GM23248 (cell line): Measurements from ENCODE around the gene DUSP16. TPM values are rescaled to one million over a fixed set of nuclear protein-coding genes. Genes with fewer than 3 reads are reported as not detected.

ENCODE experiments used
- DNase-seq: peaks from one replicate; pipeline ENCODE4 v3.0.0-alpha.2; 2015
- H2AFZ ChIP-seq: fragments of 200-600 bp; sonication (generic); 2 replicates; pipeline ENCODE4 v1.6.1; 2016; ENCODE audit warnings: antibody characterized with exemption
- H3F3A ChIP-seq: fragments of 200-600 bp; sonication (generic); 2 replicates; pipeline ENCODE4 v1.6.1; 2016; ENCODE audit warnings: mild to moderate bottlenecking, antibody characterized with exemption, mixed run types; ENCODE audit not compliant: insufficient read depth
- H3K27ac ChIP-seq: fragments of 200-600 bp; sonication (generic); 2 replicates; pipeline ENCODE4 v1.5.1; 2016; ENCODE audit warnings: mild to moderate bottlenecking
- H3K27me3 ChIP-seq: fragments of 200-600 bp; sonication (generic); replicated peaks from 2 replicates; pipeline ENCODE4 v1.6.1; 2016; ENCODE audit warnings: mild to moderate bottlenecking; ENCODE audit not compliant: insufficient read depth
- H3K36me3 ChIP-seq: fragments of 200-600 bp; sonication (generic); 2 replicates; pipeline ENCODE4 v1.6.1; 2016; ENCODE audit warnings: low read depth, mild to moderate bottlenecking
- H3K4me1 ChIP-seq: fragments of 200-600 bp; sonication (generic); 2 replicates; pipeline ENCODE4 v1.6.1; 2016; ENCODE audit warnings: mild to moderate bottlenecking; ENCODE audit not compliant: insufficient read depth
- H3K4me2 ChIP-seq: fragments of 200-600 bp; sonication (generic); one replicate; pipeline ENCODE4 v1.6.1; 2016; ENCODE audit warnings: mild to moderate bottlenecking; ENCODE audit not compliant: unreplicated experiment
- H3K4me3 ChIP-seq: fragments of 200-600 bp; sonication (generic); 2 replicates; pipeline ENCODE4 v1.5.1; 2016; ENCODE audit warnings: mild to moderate bottlenecking
- H3K79me2 ChIP-seq: fragments of 200-600 bp; sonication (generic); 2 replicates; pipeline ENCODE4 v1.6.1; 2016; ENCODE audit warnings: mild to moderate bottlenecking; ENCODE audit not compliant: insufficient read depth
- H3K9ac ChIP-seq: fragments of 200-600 bp; sonication (generic); 2 replicates; pipeline ENCODE4 v1.6.1; 2016; ENCODE audit warnings: mild to moderate bottlenecking
- H3K9me2 ChIP-seq: fragments of 200-600 bp; sonication (generic); 2 replicates; pipeline ENCODE4 v1.6.1; 2016; ENCODE audit warnings: mixed run types, mild to moderate bottlenecking, moderate library complexity; ENCODE audit not compliant: insufficient read depth
- H3K9me3 ChIP-seq: fragments of 200-600 bp; sonication (generic); one replicate; pipeline ENCODE4 v1.6.1; 2017; ENCODE audit warnings: low read depth
- H4K20me1 ChIP-seq: fragments of 200-600 bp; sonication (generic); 2 replicates; pipeline ENCODE4 v1.6.0; 2016; ENCODE audit not compliant: insufficient read depth
- EZH2 ChIP-seq: fragments of 200-600 bp; sonication (generic); IDR thresholded peaks from 2 replicates; pipeline ENCODE4 v1.6.1; 2018; ENCODE audit warnings: antibody characterized with exemption, mild to moderate bottlenecking; ENCODE audit not compliant: insufficient read depth, poor library complexity, severe bottlenecking
- EZH2phosphoT487 ChIP-seq: fragments of 200-600 bp; sonication (generic); IDR thresholded peaks from 2 replicates; pipeline ENCODE4 v1.6.1; 2018; ENCODE audit warnings: antibody characterized with exemption, moderate library complexity, mild to moderate bottlenecking, low read depth; ENCODE audit not compliant: insufficient read depth
- WGBS, 2 experiments: methylation state at CpG; one replicate each; pipeline ENCODE4 v1.1.6; 2015 to 2017; ENCODE audit warnings: low lambda C conversion rate in 2 of 2, low coverage in 1 of 2; ENCODE audit errors: missing lambda C conversion rate in 2 of 2; 5-methylcytosine and 5-hydroxymethylcytosine counted together
- in situ Hi-C: fragments of 300-500 bp; cut with MboI; formaldehyde crosslinking; loops from 2 replicates; pipeline ENCODE4 v1.15.0; 2020
- polyA plus RNA-seq: library from polyadenylated mRNA; unstranded; fragments of >200 nt; fragmentation: Nextera tagmentation; extraction: Ambion mirVana; gene quantifications from 2 replicates; pipeline ENCODE4 v1.2.1, GENCODE V29; 2016
- total RNA-seq: library from RNA; depleted of rRNA; stranded (reverse); fragments of >200 nt; shearing (Covaris generic); gene quantifications from 2 replicates; pipeline ENCODE4 v1.2.3, GENCODE V29; 2014

The DUSP16 gene
- total and polyA plus RNA-seq, 2 experiments from 2014 or later, result 1.1 to 2.8 TPM

DNA sequence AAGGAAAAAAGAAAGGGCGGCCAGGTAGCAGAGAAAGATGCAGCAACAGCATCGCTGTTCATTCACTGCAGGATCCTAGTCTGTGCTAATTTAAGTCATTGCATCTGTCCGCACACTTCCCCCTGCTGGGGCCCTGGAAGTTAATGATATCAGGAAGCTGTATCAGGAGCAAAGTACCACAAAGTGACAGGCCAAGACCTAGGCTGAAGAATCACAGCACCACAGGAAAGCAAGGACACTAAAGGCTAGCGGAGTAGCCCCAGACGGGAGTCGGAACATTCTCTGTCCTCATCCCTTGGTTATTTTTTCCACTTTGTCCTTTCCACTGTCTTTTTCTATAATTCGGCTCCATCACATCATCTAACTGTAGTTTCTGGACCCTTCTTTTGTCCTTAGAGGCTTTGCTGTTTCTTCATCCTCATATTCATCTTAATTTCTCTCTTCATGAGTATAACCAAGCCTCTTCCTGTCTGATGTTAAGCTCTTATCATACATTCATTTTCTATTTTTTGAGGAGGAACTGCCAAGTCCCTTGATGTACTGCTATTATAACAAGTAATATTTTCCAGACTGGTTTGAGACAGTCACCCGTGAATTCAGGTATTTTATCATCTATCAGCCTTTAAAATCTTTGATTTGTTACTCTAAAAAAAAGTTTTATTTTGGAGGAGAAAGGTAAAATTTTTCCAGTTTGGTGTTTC lies 28.3 kb downstream of the DUSP16 start:
- H2AFZ ChIP-seq, result no peak overlapping the region
- no peak overlapping the region for H3K27ac ChIP-seq
- in situ Hi-C loops, result no loop called here
- H3K27me3 ChIP-seq, result no peaks in the 10 kb centered on the region
- DNase-seq, result no peak
- no peaks in the 10 kb centered on the region for H4K20me1 ChIP-seq
- no peaks in the 10 kb centered on the region for H3K4me1 ChIP-seq
- H3K9me3 ChIP-seq, result no peaks in the 10 kb centered on the region
- no peaks in the 10 kb centered on the region for H3K9me2 ChIP-seq
- H3K4me3 ChIP-seq, result no peak overlapping the region
- WGBS, 2 experiments, result 95 to 96% methylated on average over 8 of the region's 8 CpGs
- no peaks in the 10 kb centered on the region for H3K36me3 ChIP-seq
- no peak overlapping the region for H3K9ac ChIP-seq
- TF ChIP-seq EZH2, result no peak
- TF ChIP-seq EZH2phosphoT487, result no peak
- no peaks in the 10 kb centered on the region for H3K79me2 ChIP-seq
- no peaks in the 10 kb centered on the region for H3F3A ChIP-seq
- H3K4me2 ChIP-seq, result no peak overlapping the region

DNA sequence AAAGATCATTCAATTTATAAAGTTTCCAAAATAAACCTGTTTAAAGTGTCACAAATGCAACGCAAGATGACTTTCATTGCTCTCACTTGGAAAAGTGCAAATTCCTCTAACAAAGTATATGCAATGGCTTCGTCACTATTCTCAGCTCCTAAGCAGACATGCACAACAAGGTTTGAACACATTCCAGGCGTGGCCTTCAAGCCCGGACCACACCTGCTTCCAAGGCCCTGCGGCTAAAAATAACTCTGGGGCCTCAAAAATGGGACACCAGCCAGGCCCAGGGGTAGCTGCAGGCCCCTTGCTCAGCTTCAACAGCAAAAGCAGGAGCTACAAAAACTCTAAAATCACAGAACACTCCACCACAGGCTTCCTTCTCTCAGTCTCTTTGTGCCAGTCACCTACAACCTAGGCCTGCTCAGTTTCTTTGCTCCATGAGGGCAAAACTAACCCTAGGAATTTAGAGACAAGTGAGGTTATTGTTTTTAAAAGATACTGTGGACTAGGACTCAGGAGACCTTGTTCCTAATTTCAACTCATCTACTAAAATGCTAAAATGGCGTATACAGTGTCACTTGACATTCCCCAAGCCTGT lies 29.3 kb downstream of the DUSP16 start:
- Histone ChIP-seq H3K27ac (no peak overlapping the region), H3K9me3 (no peaks in the 10 kb centered on the region)

DNA sequence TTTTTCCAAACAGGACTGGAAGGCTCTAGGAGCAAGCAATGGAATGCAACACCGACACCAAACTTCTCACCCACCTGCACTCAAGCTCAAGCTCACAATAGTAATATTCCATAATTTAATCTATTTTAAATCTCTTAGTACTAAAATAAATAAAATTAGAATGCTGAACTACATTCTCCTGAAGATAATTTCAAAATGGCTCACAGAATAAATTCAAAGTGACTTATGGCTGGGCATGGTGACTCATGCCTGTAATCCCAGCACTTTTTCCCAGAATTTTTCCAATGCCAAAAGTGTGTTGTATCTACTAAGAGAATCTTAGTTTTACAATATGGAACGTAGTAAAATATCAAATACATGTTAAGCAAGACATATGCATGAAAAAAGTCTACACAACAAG lies 31.5 kb downstream of the DUSP16 start:
- Histone ChIP-seq H3K9me2 (no peaks in the 10 kb centered on the region), H3K27me3 (no peaks in the 10 kb centered on the region), H3F3A (no peaks in the 10 kb centered on the region), H3K36me3 (no peaks in the 10 kb centered on the region), H3K4me1 (no peaks in the 10 kb centered on the region), H3K9ac (no peak overlapping the region), H4K20me1 (no peaks in the 10 kb centered on the region), H3K79me2 (no peaks in the 10 kb centered on the region), H3K9me3 (no peaks in the 10 kb centered on the region), H3K27ac (no peak overlapping the region), H3K4me2 (no peak overlapping the region), H2AFZ (no peak overlapping the region), H3K4me3 (no peak overlapping the region)
- WGBS, 2 experiments, result 73 to 76% methylated on average over 2 of the region's 2 CpGs
- TF ChIP-seq EZH2 (no peak), EZH2phosphoT487 (no peak)
- in situ Hi-C loops, result no loop called here
- no peak for DNase-seq

More for the DNA sequence above, 29.3 kb downstream of the DUSP16 start:
- in situ Hi-C loops, result no loop called here
- Histone ChIP-seq H3K9me2 (no peaks in the 10 kb centered on the region), H3K79me2 (no peaks in the 10 kb centered on the region), H4K20me1 (no peaks in the 10 kb centered on the region), H3K36me3 (no peaks in the 10 kb centered on the region), H3F3A (no peaks in the 10 kb centered on the region), H3K9ac (no peak overlapping the region), H3K4me3 (no peak overlapping the region), H2AFZ (no peak overlapping the region), H3K27me3 (no peaks in the 10 kb centered on the region), H3K4me1 (no peaks in the 10 kb centered on the region), H3K4me2 (no peak overlapping the region)
- WGBS, 2 experiments, result 80 to 85% methylated on average over 6 of the region's 6 CpGs
- no peak for TF ChIP-seq EZH2phosphoT487
- no peak for TF ChIP-seq EZH2
- no peak for DNase-seq

DNA sequence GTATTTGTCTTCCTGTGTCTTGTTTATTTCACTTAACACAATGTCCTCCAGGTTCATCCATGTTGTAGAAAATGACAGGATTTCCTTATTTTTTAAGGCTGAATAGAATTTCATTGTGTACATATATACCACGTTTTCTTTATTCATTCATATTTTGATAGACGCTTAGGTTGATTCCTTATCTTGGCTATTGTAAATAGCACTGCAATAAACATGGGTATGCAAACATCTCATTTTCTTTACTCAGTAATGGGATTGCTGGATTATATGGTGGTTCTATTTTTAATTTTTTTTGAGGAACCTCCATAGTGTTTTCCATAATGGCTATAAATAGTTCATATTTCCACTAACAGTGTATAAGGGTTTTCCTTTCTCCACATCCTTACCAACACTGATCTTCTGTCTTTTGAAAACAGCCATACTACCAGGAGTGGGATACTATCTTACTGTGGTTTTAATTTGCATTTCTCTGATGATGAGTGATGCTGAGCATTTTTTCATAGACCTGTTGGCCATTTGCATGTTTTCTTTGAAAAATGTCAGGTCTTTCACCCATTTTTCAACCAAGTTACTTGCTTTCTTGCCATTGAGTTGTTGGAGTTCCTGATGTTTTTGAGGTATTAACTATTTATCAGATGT lies 32.8 kb downstream of the DUSP16 start:
- Histone ChIP-seq H4K20me1 (no peaks in the 10 kb centered on the region), H3K4me2 (no peak overlapping the region), H3K27ac (no peak overlapping the region), H3K9me2 (no peaks in the 10 kb centered on the region), H3K4me1 (no peaks in the 10 kb centered on the region), H2AFZ (no peak overlapping the region), H3F3A (no peaks in the 10 kb centered on the region), H3K9ac (no peak overlapping the region), H3K4me3 (no peak overlapping the region), H3K79me2 (no peaks in the 10 kb centered on the region), H3K36me3 (no peaks in the 10 kb centered on the region), H3K27me3 (no peaks in the 10 kb centered on the region), H3K9me3 (no peaks in the 10 kb centered on the region)
- 95 to 100% methylated on average over 2 of the region's 2 CpGs for WGBS, 2 experiments
- TF ChIP-seq EZH2phosphoT487, result no peak
- TF ChIP-seq EZH2, result no peak
- in situ Hi-C loops, result no loop called here
- DNase-seq, result no peak
